Measurements from ENCODE around the gene MLIP.

MLIP gene

DNA sequence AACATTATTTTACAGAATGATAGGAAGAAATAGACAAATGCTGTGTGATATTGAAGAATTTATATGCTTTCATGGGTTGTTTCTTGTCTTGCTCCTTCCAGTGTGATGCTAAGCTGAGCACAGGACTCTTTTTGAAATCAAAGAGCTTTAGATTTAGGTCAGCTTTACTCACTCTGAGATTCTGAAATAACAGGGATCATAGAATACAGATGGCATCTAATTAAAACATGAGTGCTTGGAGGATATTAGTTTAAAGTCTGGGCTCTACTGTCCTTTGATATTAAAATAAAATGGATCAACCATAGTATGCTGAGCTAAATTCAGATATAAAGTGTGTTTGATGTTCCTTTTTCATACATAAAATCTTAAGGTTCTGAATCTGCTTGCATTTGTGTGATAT, 29.6 kb downstream of the MLIP start:
- TF ChIP-seq TCF12 (IDR thresholded peaks at IDR 0.05; ENCODE audit: low read depth) (no peak), RAD21 (IDR thresholded peaks at IDR 0.05; ENCODE audit: low read depth) (no peak)

DNA sequence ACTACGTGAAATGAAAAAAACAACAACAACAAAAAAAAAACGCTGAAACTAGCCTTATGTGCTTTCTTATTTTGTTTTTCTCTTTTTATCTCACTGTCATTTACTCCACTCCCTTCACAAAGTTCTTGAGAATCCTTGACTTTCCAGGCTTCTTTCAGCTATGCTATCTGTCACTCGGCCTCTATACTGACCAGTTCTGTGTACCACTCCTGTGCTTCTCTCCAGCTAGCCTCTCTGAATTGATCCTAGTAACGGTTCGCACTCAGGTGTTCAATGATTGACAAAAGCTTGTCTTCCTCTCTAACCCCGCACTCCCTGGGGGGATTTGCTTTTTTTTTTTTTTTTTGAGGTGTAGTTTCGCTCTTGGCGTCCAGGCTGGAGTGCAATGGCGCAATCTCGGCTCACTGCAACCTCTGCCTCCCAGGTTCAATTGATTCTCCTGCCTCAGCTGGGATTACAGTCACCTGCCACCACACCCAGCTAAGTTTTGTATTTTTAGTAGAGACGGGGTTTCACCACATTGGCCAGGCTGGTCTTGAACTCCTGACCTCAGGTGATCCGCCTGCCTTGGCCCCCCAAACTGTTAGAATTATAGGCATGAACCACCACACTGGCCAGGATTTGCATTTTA, 31.8 kb downstream of the MLIP start:
- no peak for TF ChIP-seq REST (IDR thresholded peaks at IDR 0.05; ENCODE audit: low read depth)
- TF ChIP-seq TCF12 (IDR thresholded peaks at IDR 0.05; ENCODE audit: low read depth): no peak
- no peak for TF ChIP-seq NFIC (IDR thresholded peaks at IDR 0.05)
- no peak for TF ChIP-seq TEAD4 (IDR thresholded peaks at IDR 0.05)
- TF ChIP-seq, protein P1, sequence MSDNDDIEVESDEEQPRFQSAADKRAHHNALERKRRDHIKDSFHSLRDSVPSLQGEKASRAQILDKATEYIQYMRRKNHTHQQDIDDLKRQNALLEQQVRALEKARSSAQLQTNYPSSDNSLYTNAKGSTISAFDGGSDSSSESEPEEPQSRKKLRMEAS (IDR thresholded peaks at IDR 0.05): no peak
- TF ChIP-seq CEBPB (IDR thresholded peaks at IDR 0.05): no peak
- no peak for TF ChIP-seq EGR1 (IDR thresholded peaks at IDR 0.05)
- no peak for TF ChIP-seq ZBTB7A (IDR thresholded peaks at IDR 0.05; ENCODE audit: low read depth)
- TF ChIP-seq USF1 (IDR thresholded peaks at IDR 0.05): no peak
- TF ChIP-seq EP300 (IDR thresholded peaks at IDR 0.05; ENCODE audit: borderline replicate concordance): no peak
- no peak for TF ChIP-seq YY1 (IDR thresholded peaks at IDR 0.05; ENCODE audit: low read depth)
- TF ChIP-seq TAF1 (IDR thresholded peaks at IDR 0.05; ENCODE audit: low read depth): no peak

DNA sequence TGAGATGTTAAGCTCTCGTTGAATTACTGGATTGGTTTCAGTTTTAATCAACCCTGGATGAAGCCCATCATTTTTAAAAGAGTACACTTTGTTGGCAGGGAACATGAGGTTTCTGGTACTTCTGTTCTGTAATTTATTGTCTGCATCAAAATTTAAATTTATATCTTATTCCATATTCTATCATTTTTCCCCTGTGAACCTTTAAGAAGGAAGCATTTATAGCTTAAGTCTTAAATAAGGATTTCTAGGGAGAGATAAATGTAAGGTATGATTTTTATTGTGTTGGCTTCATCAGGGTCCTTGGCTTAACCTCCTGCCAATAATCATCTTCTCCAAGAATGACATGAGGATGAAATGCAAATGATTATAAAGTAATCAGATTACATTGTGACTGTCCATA, 40.6 kb downstream of the MLIP start:
- no peak for TF ChIP-seq YY1 (IDR thresholded peaks at IDR 0.05; ENCODE audit: low read depth)
- TF ChIP-seq EP300 (IDR thresholded peaks at IDR 0.05; ENCODE audit: borderline replicate concordance): no peak
- no peak for TF ChIP-seq REST (IDR thresholded peaks at IDR 0.05; ENCODE audit: low read depth)
- no peak for TF ChIP-seq FOXM1 (IDR thresholded peaks at IDR 0.05; ENCODE audit: borderline replicate concordance, low read depth)
- TF ChIP-seq EGR1 (IDR thresholded peaks at IDR 0.05): no peak
- no peak for TF ChIP-seq CEBPB (IDR thresholded peaks at IDR 0.05)
- no peak for TF ChIP-seq NFIC (IDR thresholded peaks at IDR 0.05)
- TF ChIP-seq CREB1 (IDR thresholded peaks at IDR 0.05; ENCODE audit: low read depth): no peak
- TF ChIP-seq TCF12 (IDR thresholded peaks at IDR 0.05; ENCODE audit: low read depth): no peak
- no peak for TF ChIP-seq TEAD4 (IDR thresholded peaks at IDR 0.05)
- TF ChIP-seq, protein P1 (IDR thresholded peaks at IDR 0.05): no peak
- TF ChIP-seq USF1 (IDR thresholded peaks at IDR 0.05): no peak

DNA sequence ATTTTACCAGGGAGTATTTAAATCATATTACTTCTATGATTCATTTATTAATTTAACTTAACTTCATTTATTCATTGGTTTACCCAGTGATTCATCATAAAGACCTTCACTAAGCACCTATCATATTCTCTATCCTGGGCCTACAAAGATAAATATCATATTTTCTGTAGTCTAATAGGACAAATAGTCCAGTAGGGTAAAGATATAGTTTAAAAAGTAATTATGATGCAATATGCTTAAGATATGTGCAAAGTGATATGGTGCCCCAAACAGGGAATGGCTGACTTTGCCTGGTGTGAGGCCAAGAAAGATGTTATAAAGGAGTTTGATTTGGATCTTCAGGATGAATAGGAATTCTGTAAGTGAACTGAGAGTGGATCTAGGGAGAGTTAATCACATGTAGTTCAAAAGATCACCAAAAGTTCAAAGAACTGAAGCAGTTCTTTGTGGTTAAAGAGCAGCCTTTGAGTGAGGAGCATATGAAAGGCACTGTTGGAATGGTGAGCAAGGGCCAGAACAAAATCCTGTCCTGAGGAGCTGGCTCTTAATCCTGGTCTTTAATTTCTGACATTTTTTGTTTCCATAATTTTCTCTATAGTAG, 45.5 kb downstream of the MLIP start:
- no peak for TF ChIP-seq CEBPB (IDR thresholded peaks at IDR 0.05)
- no peak for TF ChIP-seq TEAD4 (IDR thresholded peaks at IDR 0.05)
- TF ChIP-seq ZBTB7A (IDR thresholded peaks at IDR 0.05; ENCODE audit: low read depth): no peak
- no peak for TF ChIP-seq TAF1 (IDR thresholded peaks at IDR 0.05; ENCODE audit: low read depth)
- no peak for TF ChIP-seq YY1 (IDR thresholded peaks at IDR 0.05; ENCODE audit: low read depth)
- no peak for TF ChIP-seq EGR1 (IDR thresholded peaks at IDR 0.05)
- TF ChIP-seq EP300 (IDR thresholded peaks at IDR 0.05; ENCODE audit: borderline replicate concordance): no peak
- TF ChIP-seq RAD21 (IDR thresholded peaks at IDR 0.05; ENCODE audit: low read depth): no peak
- no peak for TF ChIP-seq USF1 (IDR thresholded peaks at IDR 0.05)
- no peak for TF ChIP-seq TCF12 (IDR thresholded peaks at IDR 0.05; ENCODE audit: low read depth)
- TF ChIP-seq, protein P1 (IDR thresholded peaks at IDR 0.05): no peak
- TF ChIP-seq NFIC (IDR thresholded peaks at IDR 0.05): no peak
- no peak for TF ChIP-seq REST (IDR thresholded peaks at IDR 0.05; ENCODE audit: low read depth)
- TF ChIP-seq CREB1 (IDR thresholded peaks at IDR 0.05; ENCODE audit: low read depth): no peak

Data from Ishikawa (cell line).